Measurements from ENCODE around the gene BBS9.
"Not testable (repeated sequence)": the region's sequence is repeated elsewhere in the genome, so short reads cannot be mapped to it uniquely, and the experiment has no call there.

Gene BBS9

GRCh38 chr7:33287738-33288137 lies 158.4 kb downstream of the BBS9 start:
- DNase-seq = no peak

- no peak for DNase-seq
These were observed 169.5 kb downstream of the BBS9 start for GRCh38 chr7:33298848-33299247.

- no peak for DNase-seq
These were observed 170.1 kb downstream of the BBS9 start for GRCh38 chr7:33299425-33299824.

- no peak for DNase-seq
These were observed 170.8 kb downstream of the BBS9 start for GRCh38 chr7:33300131-33300530.

GRCh38 chr7:33300742-33301141 lies 171.4 kb downstream of the BBS9 start:
- DNase-seq = no peak

- not testable (repeated sequence) for DNase-seq
These were observed 174.7 kb downstream of the BBS9 start for GRCh38 chr7:33303978-33304557.

- DNase-seq = no peak
These were observed 177.8 kb downstream of the BBS9 start for GRCh38 chr7:33307205-33307604.

- no peak for DNase-seq
These were observed 181.2 kb downstream of the BBS9 start for GRCh38 chr7:33310546-33310945.

GRCh38 chr7:33325754-33326484 lies 196.6 kb downstream of the BBS9 start:
- DNase-seq = no peak

GRCh38 chr7:33326485-33326848 lies 197.1 kb downstream of the BBS9 start:
- no peak for DNase-seq

- DNase-seq = no peak
These were observed 198.1 kb downstream of the BBS9 start for GRCh38 chr7:33327427-33327826.

GRCh38 chr7:33334349-33334748 lies 205.0 kb downstream of the BBS9 start:
- no peak for DNase-seq

GRCh38 chr7:33336820-33337219 lies 207.5 kb downstream of the BBS9 start:
- no peak for DNase-seq

- DNase-seq = no peak
These were observed 209.9 kb downstream of the BBS9 start for GRCh38 chr7:33339074-33339790.

GRCh38 chr7:33346055-33346454 lies 216.7 kb downstream of the BBS9 start:
- no peak for DNase-seq

GRCh38 chr7:33350577-33350976 lies 221.2 kb downstream of the BBS9 start:
- no peak for DNase-seq

- no peak for DNase-seq
These were observed 222.3 kb downstream of the BBS9 start for GRCh38 chr7:33351709-33352108.

GRCh38 chr7:33354201-33354600 lies 224.8 kb downstream of the BBS9 start:
- no peak for DNase-seq

- no peak for DNase-seq
These were observed 226.0 kb downstream of the BBS9 start for GRCh38 chr7:33355386-33355785.

GRCh38 chr7:33356336-33356735 lies 227.0 kb downstream of the BBS9 start:
- no peak for DNase-seq

- DNase-seq = no peak
These were observed 228.5 kb downstream of the BBS9 start for GRCh38 chr7:33357846-33358245.

- DNase-seq = no peak
These were observed 240.5 kb downstream of the BBS9 start for GRCh38 chr7:33369888-33370287.

GRCh38 chr7:33373195-33373594 lies 243.8 kb downstream of the BBS9 start:
- DNase-seq = no peak

GRCh38 chr7:33379891-33380525 lies 250.6 kb downstream of the BBS9 start:
- DNase-seq = no peak
